ENCODE results near the gene TNNI3K. TPM values are rescaled to one million over a fixed set of nuclear protein-coding genes. Genes with fewer than 3 reads are reported as not detected.

TNNI3K gene
- polyA plus RNA-seq, 1 experiment: not detected

- Histone ChIP-seq H3K27me3 (ENCODE audit: control insufficient read depth, insufficient read depth, low read length) (no peaks in the 10 kb centered on the region), H3K36me3 (ENCODE audit: control insufficient read depth, insufficient read depth, low read length) (no peaks in the 10 kb centered on the region), H3K4me3 (ENCODE audit: low read depth, low read length) (no peak overlapping the region)
- ChIA-PET POLR2A (no interaction called here), CTCF (no interaction called here)
- TF ChIP-seq CTCF (IDR thresholded peaks at IDR 0.05; ENCODE audit: insufficient read depth, low read depth, low read length): no peak
- no peak for DNase-seq (ENCODE audit: low read depth)
Observed at GRCh38 chr1:74508449-74508848, 273.3 kb downstream of the TNNI3K start.

GRCh38 chr1:74512170-74512915 is 277.2 kb downstream of the TNNI3K start, which contains the start of gene LRRC53:
Gene LRRC53 (minus strand): TSS chr1:74512611. CDS start chr1:74483349, 29,262 bp downstream.
- DNase-seq (ENCODE audit: low read depth): no peak
- no peaks in the 10 kb centered on the region for H3K36me3 ChIP-seq (ENCODE audit: control insufficient read depth, insufficient read depth, low read length)
- no peak for TF ChIP-seq CTCF (IDR thresholded peaks at IDR 0.05; ENCODE audit: insufficient read depth, low read depth, low read length)
- H3K4me3 ChIP-seq (ENCODE audit: low read depth, low read length): no peak within 1 kb of the TSS
- ChIA-PET CTCF (no interaction called here), POLR2A (no interaction called here)
- no peaks in the 10 kb centered on the region for H3K27me3 ChIP-seq (ENCODE audit: control insufficient read depth, insufficient read depth, low read length)

GRCh38 chr1:74513411-74514300 is 278.5 kb downstream of the TNNI3K start:
- TF ChIP-seq CTCF (IDR thresholded peaks at IDR 0.05; ENCODE audit: insufficient read depth, low read depth, low read length): no peak
- DNase-seq (ENCODE audit: low read depth): no peak
- CTCF ChIA-PET: no interaction called here
- no peaks in the 10 kb centered on the region for H3K36me3 ChIP-seq (ENCODE audit: control insufficient read depth, insufficient read depth, low read length)
- H3K27me3 ChIP-seq (ENCODE audit: control insufficient read depth, insufficient read depth, low read length): no peaks in the 10 kb centered on the region
- H3K4me3 ChIP-seq (ENCODE audit: low read depth, low read length): no peak overlapping the region
- POLR2A ChIA-PET: no interaction called here

DNA sequence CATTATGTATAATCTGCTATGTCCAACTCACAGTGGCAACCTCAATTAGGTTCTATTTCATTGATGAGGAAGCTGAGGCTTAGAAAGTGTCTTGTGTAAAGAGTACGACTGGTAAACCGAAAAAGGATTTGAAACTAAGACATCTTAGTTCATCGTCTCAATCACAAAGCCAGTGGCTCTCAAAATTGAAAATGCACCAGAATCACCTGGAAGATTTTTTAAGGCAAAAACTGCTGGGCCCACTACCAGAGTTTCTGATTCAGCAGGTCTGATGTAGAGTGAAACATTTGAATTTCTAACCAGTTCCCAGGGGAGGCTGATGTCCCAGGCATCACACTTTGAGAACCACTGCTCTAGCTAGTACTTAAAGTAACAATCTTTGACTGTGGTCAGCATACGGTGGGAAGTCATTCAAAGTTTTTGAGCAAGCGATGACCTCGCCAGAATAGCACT is 282.4 kb downstream of the TNNI3K start:
- DNase-seq (ENCODE audit: low read depth): no peak
- Histone ChIP-seq H3K4me3 (ENCODE audit: low read depth, low read length) (no peak overlapping the region), H3K27me3 (ENCODE audit: control insufficient read depth, insufficient read depth, low read length) (no peaks in the 10 kb centered on the region), H3K36me3 (ENCODE audit: control insufficient read depth, insufficient read depth, low read length) (no peaks in the 10 kb centered on the region)
- no peak for TF ChIP-seq CTCF (IDR thresholded peaks at IDR 0.05; ENCODE audit: insufficient read depth, low read depth, low read length)
- CTCF ChIA-PET: no interaction called here
- POLR2A ChIA-PET: no interaction called here

- no peak for TF ChIP-seq CTCF (IDR thresholded peaks at IDR 0.05; ENCODE audit: insufficient read depth, low read depth, low read length)
- ChIA-PET POLR2A (no interaction called here), CTCF (no interaction called here)
- Histone ChIP-seq H3K36me3 (ENCODE audit: control insufficient read depth, insufficient read depth, low read length) (no peaks in the 10 kb centered on the region), H3K27me3 (ENCODE audit: control insufficient read depth, insufficient read depth, low read length) (no peaks in the 10 kb centered on the region), H3K4me3 (ENCODE audit: low read depth, low read length) (no peak overlapping the region)
- no peak for DNase-seq (ENCODE audit: low read depth)
Observed at GRCh38 chr1:74522148-74522547, 287.0 kb downstream of the TNNI3K start.
